Fibroblast of lung (primary cell): ENCODE results near the gene TPPP. TPM values are rescaled to one million over a fixed set of nuclear protein-coding genes. Genes with fewer than 3 reads are reported as not detected.
"Not testable (repeated sequence)": the region's sequence is repeated elsewhere in the genome, so short reads cannot be mapped to it uniquely, and the experiment has no call there.

ENCODE experiments used
- DNase-seq, 2 donors: peaks; one replicate each; pipeline versions ENCODE4 v3.0.0 to v3.0.0-alpha.2; 2010; ENCODE audit warnings: low read depth in 2 of 2
- H2AFZ ChIP-seq: 2 replicates; pipeline ENCODE4 v1.5.1; 2012; ENCODE audit warnings: low read length, control low read depth, inconsistent platforms
- H3K27ac ChIP-seq: 2 replicates; pipeline ENCODE4 v1.5.1; 2011; ENCODE audit warnings: low read length, control low read depth; ENCODE audit not compliant: insufficient read depth
- H3K27me3 ChIP-seq: 2 replicates; pipeline ENCODE4 v1.5.1; 2011; ENCODE audit warnings: mild to moderate bottlenecking, low read length; ENCODE audit not compliant: control insufficient read depth, insufficient read depth
- H3K36me3 ChIP-seq: 2 replicates; pipeline ENCODE4 v1.5.1; 2011; ENCODE audit warnings: low read length; ENCODE audit not compliant: control insufficient read depth, insufficient read depth
- H3K4me1 ChIP-seq: 2 replicates; pipeline ENCODE4 v1.5.1; 2011; ENCODE audit warnings: low read length; ENCODE audit not compliant: control insufficient read depth, insufficient read depth; ENCODE audit errors: extremely low read depth
- H3K4me2 ChIP-seq: 2 replicates; pipeline ENCODE4 v1.5.1; 2011; ENCODE audit warnings: low read length, control low read depth; ENCODE audit not compliant: insufficient read depth; ENCODE audit errors: extremely low read depth
- H3K4me3 ChIP-seq, 4 experiments: fragments of 200-600 bp in 1 of 4; sonication (generic) in 1 of 4; replicated peaks in 1 of 4; 2 replicates each; pipeline ENCODE4 v1.5.1; 2011 to 2016; ENCODE audit warnings: low read length in 4 of 4, low read depth in 3 of 4, mild to moderate bottlenecking in 3 of 4, control low read depth in 2 of 4, inconsistent platforms in 1 of 4, mixed read lengths in 1 of 4; ENCODE audit not compliant: insufficient read depth in 1 of 4; ENCODE audit errors: control extremely low read depth in 1 of 4
- H3K79me2 ChIP-seq: 2 replicates; pipeline ENCODE4 v1.5.1; 2012; ENCODE audit warnings: mild to moderate bottlenecking, low read length, inconsistent platforms; ENCODE audit not compliant: control insufficient read depth, insufficient read depth
- H3K9ac ChIP-seq: 2 replicates; pipeline ENCODE4 v1.5.1; 2011; ENCODE audit warnings: mild to moderate bottlenecking, low read length, control low read depth; ENCODE audit not compliant: insufficient read depth
- H3K9me3 ChIP-seq: 2 replicates; pipeline ENCODE4 v1.5.1; 2012; ENCODE audit warnings: low read depth, low read length; ENCODE audit not compliant: control insufficient read depth, insufficient read depth
- H4K20me1 ChIP-seq: 2 replicates; pipeline ENCODE4 v1.5.1; 2011; ENCODE audit warnings: low read length; ENCODE audit not compliant: control insufficient read depth, insufficient read depth; ENCODE audit errors: extremely low read depth
- polyA minus RNA-seq: library from RNA; depleted of rRNA, polyadenylated mRNA; stranded (reverse); fragments of >200 nt; gene quantifications from 2 replicates; pipeline ENCODE4 v1.2.3, GENCODE V29; 2011; ENCODE audit warnings: low replicate concordance
- polyA plus RNA-seq, 2 donors: library from polyadenylated mRNA; depleted of rRNA in 1 of 2; stranded (reverse) in 1 of 2; unstranded in 1 of 2; fragments of >200 nt; gene quantifications; 2 replicates each; pipeline ENCODE4 v1.2.1, GENCODE V29; 2011 to 2012; ENCODE audit warnings: missing spikeins in 1 of 2
- total RNA-seq: library from RNA; depleted of rRNA; stranded (reverse); fragments of >200 nt; gene quantifications from 2 replicates; pipeline ENCODE4 v1.2.1, GENCODE V29; 2014

The TPPP gene
- 0.17 and 0.26 TPM in 2 replicates for total RNA-seq
- 0.06 and 0.11 TPM in 2 replicates for polyA plus RNA-seq
- 0.06 and 0.27 TPM in 2 replicates for polyA plus RNA-seq (2012)
- polyA minus RNA-seq = 0.52 TPM in 1 of 2 replicates, not detected in the other

DNA sequence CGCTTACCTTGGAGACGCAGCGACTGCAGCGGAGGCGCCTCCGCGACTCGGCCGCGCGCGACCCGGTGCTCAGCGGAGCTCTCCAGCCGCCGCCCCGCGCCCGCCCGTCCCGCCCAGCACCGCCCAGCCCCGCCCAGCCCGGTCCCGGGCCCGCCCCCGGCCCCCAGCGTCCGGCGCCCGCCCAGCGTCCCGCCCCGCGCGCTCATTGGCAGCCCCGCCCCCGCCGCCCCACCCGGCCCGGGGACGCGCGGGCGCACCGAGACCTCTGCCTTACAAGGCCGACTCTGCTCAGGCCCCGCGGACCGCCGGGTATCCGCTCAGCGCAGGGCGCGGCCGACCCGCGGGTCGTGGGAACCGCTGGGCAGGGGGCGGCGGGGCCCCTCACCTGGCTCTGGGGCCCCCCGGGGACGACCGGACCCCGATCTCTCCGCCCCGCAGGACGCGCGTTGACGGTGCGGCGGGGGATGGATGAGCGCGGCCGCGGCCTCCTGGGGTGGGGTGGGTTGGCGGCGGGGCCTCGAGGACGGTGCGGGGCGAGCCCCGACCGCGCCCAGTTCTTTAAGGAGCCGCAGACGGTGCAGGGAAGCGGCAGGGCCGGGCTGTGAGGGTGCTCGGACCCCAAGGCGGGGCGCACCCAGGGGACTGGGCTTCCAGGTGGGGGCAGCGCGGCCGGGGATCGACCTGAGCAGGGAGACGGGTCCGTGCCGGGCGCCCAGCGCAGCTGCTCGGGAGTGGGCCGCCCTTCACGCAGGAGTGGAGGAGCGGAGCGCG lies at the start of gene TPPP:
Gene TPPP (minus strand): TSS at position 82 of the 771 bp plus-strand sequence. CDS start 15,292 bp downstream, outside the sequence.
- Histone ChIP-seq H3K4me3 (peak within 1 kb of the TSS in 1 of 4 experiments; percentile 44), H3K4me2 (peak within 1 kb of the TSS; percentile 35)
- H3K9ac ChIP-seq, H3K27me3 ChIP-seq, H3K4me1 ChIP-seq, H3K36me3 ChIP-seq, H3K9me3 ChIP-seq, H2AFZ ChIP-seq, H3K27ac ChIP-seq, H3K79me2 ChIP-seq, H4K20me1 ChIP-seq: not testable (repeated sequence)
- peak; percentile 43 to 50 for DNase-seq

DNA sequence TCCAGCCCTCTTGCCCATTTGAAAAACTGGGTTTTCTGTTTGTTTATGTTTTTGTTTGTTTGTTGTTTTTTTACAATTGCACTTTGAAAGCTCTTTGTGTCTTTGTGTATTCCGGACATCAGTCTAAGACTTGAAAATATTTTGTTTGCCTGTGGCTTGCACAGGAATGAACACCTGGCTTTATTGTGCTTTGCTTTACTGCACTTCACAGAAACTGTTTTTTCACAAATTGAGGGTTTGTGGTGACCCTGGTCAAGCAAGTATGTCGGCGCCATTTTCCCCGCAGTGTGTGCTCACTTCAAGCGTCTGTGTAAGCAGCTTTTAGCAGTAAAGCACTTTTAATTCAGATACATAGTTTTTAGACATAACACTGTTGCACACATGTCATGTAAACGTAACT lies 49.1 kb upstream of the TPPP start:
- not testable (repeated sequence) for H3K79me2 ChIP-seq, DNase-seq, H3K27me3 ChIP-seq, H2AFZ ChIP-seq, H3K36me3 ChIP-seq, H4K20me1 ChIP-seq, H3K4me1 ChIP-seq, H3K9me3 ChIP-seq, H3K4me2 ChIP-seq, H3K4me3 ChIP-seq, H3K9ac ChIP-seq, H3K27ac ChIP-seq

DNA sequence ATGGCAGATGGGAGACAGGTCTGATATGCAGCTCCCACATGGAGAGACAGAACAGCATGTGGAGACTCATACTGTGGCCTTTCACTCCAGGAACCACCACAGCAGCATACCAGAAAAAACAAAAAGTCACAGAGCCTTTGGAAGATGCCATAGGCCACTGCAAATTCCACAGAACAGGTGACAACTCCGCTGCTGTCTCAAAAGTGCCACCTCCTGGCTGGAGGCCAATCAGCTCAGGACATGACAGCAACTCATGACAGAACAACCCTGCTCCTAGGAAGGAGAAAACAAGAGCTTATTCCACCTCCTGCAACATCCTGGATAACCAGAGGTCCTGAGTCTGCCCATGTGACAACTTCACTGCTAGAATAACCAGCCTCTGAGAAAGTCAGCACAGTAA lies 41.0 kb upstream of the TPPP start:
- H3K4me1 ChIP-seq, H3K27ac ChIP-seq, H3K9ac ChIP-seq, H3K9me3 ChIP-seq, DNase-seq, H2AFZ ChIP-seq, H3K79me2 ChIP-seq, H3K4me3 ChIP-seq, H3K36me3 ChIP-seq, H3K4me2 ChIP-seq, H4K20me1 ChIP-seq, H3K27me3 ChIP-seq: not testable (repeated sequence)

DNA sequence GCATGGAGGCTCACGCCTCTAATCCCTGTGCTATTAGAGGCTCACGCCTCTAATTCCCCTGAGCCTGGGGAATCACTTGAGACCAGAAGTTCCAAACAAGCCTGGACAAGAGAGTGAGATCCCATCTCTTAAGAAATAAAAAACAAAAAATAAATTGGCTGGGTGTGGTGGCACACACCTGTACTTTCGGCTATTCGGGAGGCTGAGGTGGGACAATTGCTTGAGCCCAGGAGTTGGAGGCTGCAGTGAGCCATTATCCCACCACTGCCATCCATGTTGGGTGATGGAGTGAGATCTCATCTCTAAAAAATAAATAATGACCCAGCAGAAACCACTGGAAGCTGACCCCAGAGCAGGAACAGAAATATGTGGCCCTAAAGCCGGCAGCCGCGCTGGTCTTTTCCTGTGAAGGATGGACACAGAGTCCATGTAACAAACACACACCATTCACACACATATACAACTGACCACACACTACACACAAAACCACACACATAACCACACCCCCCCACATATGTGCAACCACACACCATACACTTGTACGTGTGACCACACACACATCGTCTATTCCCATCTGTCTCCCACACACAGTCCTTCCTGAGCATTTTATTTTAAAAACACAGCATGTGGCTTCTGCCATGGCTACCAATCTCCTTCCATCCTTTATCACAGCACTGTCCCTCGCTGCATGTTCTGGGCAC lies 39.8 kb upstream of the TPPP start:
- not testable (repeated sequence) for H3K4me1 ChIP-seq, H3K4me3 ChIP-seq, H3K27me3 ChIP-seq, H3K9ac ChIP-seq, H3K36me3 ChIP-seq, H3K79me2 ChIP-seq, H2AFZ ChIP-seq, H3K9me3 ChIP-seq, H3K4me2 ChIP-seq, DNase-seq, H4K20me1 ChIP-seq, H3K27ac ChIP-seq

GRCh38 chr5:729225-729624 lies 36.1 kb upstream of the TPPP start:
- not testable (repeated sequence) for DNase-seq, H3K4me2 ChIP-seq, H3K9ac ChIP-seq, H3K36me3 ChIP-seq, H2AFZ ChIP-seq, H3K9me3 ChIP-seq, H3K79me2 ChIP-seq, H3K27ac ChIP-seq, H3K4me1 ChIP-seq, H4K20me1 ChIP-seq, H3K4me3 ChIP-seq, H3K27me3 ChIP-seq

DNA sequence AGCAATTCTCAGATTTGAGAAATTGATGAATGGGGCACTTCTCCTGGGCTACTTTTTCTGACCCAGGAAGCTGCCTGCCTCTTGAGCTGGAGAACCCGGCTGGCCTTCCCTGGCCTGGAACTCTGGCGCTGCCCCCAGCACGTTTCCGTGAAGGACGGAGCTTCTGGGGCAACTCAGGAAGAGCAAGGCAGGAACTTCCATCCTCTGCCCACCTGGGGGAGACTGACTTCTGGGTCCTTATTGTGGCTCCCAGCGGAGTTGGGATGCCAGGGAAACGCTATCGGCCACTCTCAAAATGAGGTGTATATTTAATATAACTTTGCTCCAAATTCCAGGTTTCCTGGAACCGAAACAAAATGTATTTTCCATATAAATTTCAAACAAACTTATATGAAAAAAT lies 33.9 kb upstream of the TPPP start:
- H3K4me3 ChIP-seq, H3K79me2 ChIP-seq, H2AFZ ChIP-seq, H3K4me2 ChIP-seq, H3K27ac ChIP-seq, H3K9me3 ChIP-seq, H4K20me1 ChIP-seq, H3K4me1 ChIP-seq, H3K36me3 ChIP-seq, DNase-seq, H3K9ac ChIP-seq, H3K27me3 ChIP-seq: not testable (repeated sequence)
